HepG2 (cell line): ENCODE data around the gene USF2. TPM values are rescaled to one million over a fixed set of nuclear protein-coding genes. Genes with fewer than 3 reads are reported as not detected.

Experiments
- DNMT3B ChIP-seq: conservative IDR thresholded peaks from 2 replicates; pipeline ENCODE4 v1.6.1; 2016; ENCODE audit warnings: missing biosample characterization, control low read depth
- HNF4A ChIP-seq: sonication (generic); formaldehyde crosslinking; IDR thresholded peaks from 2 replicates; pipeline ENCODE4 v1.4.0; 2020; ENCODE audit warnings: missing genetic modification reagents
- MYC ChIP-seq: sonication (generic); formaldehyde crosslinking; IDR thresholded peaks from 2 replicates; pipeline ENCODE4 v1.9.0; 2021; ENCODE audit warnings: missing genetic modification reagents, borderline replicate concordance
- RAD21 ChIP-seq: fragments of 450-650 bp; formaldehyde crosslinking; IDR thresholded peaks from 2 replicates; pipeline ENCODE4 v1.5.0; 2020; ENCODE audit warnings: mild to moderate bottlenecking
- REL ChIP-seq: sonication (generic); formaldehyde crosslinking; conservative IDR thresholded peaks from 2 replicates; pipeline ENCODE4 v1.8.0; 2022; ENCODE audit warnings: mild to moderate bottlenecking, missing genetic modification reagents, moderate library complexity
- SMC3 ChIP-seq: IDR thresholded peaks from 2 replicates; pipeline ENCODE4 v1.6.1; 2011; ENCODE audit warnings: low read length, improper control_type of control experiment
- TP53 ChIP-seq: sonication (generic); formaldehyde crosslinking; conservative IDR thresholded peaks from 2 replicates; pipeline ENCODE4 v1.4.0; 2020; ENCODE audit warnings: missing genetic modification reagents
- ZNF343 ChIP-seq: sonication (generic); formaldehyde crosslinking; IDR thresholded peaks from 2 replicates; pipeline ENCODE4 v1.4.0; 2020; ENCODE audit warnings: mild to moderate bottlenecking, missing genetic modification reagents
- ZNF768 ChIP-seq: sonication (generic); formaldehyde crosslinking; IDR thresholded peaks from 2 replicates; pipeline ENCODE4 v1.4.0; 2020; ENCODE audit warnings: missing genetic modification reagents
- polyA plus RNA-seq, 8 experiments: library from polyadenylated mRNA; depleted of rRNA in 3 of 8; stranded (reverse) in 7 of 8; unstranded in 1 of 8; fragments of >200 nt; fragmentation: Illumina TruSeq in 4 of 8; extraction: Trizol in 4 of 8; gene quantifications; 2 replicates each; pipeline versions ENCODE4 v1.2.1 to v1.2.3, GENCODE V29; 2011 to 2016; ENCODE audit warnings: low read depth in 4 of 8, missing spikeins in 1 of 8, mixed read lengths in 1 of 8; ENCODE audit not compliant: insufficient read depth in 1 of 8
- total RNA-seq, 5 experiments: library from RNA; depleted of rRNA; stranded (reverse); fragments of >200 nt; fragmentation: Illumina TruSeq; extraction: Trizol; gene quantifications; 2 replicates each; pipeline ENCODE4 v1.2.3, GENCODE V29; 2016; ENCODE audit warnings: low read depth in 1 of 5
- TF ChIP-seq, protein P1 (sequence below): IDR thresholded peaks from 2 replicates; pipeline ENCODE4 v1.6.1; 2018; ENCODE audit warnings: missing genetic modification reagents
- TF ChIP-seq, protein P2 (sequence below): sonication (generic); formaldehyde crosslinking; IDR thresholded peaks from 2 replicates; pipeline ENCODE4 v1.4.0; 2020; ENCODE audit warnings: missing genetic modification reagents, low read depth, mild to moderate bottlenecking, borderline replicate concordance
- TF ChIP-seq, protein P3 (sequence below): conservative IDR thresholded peaks from 2 replicates; pipeline ENCODE4 v1.6.1; 2018; ENCODE audit warnings: missing genetic modification reagents
- TF ChIP-seq, protein P4 (sequence below): sonication (generic); formaldehyde crosslinking; IDR thresholded peaks from 2 replicates; pipeline ENCODE4 v1.5.1; 2020; ENCODE audit warnings: mild to moderate bottlenecking, missing genetic modification reagents, moderate library complexity
- TF ChIP-seq, protein P5 (sequence below): sonication (generic); formaldehyde crosslinking; IDR thresholded peaks from 2 replicates; pipeline ENCODE4 v1.5.0; 2020; ENCODE audit warnings: mild to moderate bottlenecking, missing genetic modification reagents
- TF ChIP-seq, protein P6 (sequence below): sonication (generic); formaldehyde crosslinking; IDR thresholded peaks from 2 replicates; pipeline ENCODE4 v1.4.0; 2020; ENCODE audit warnings: missing genetic modification reagents

The USF2 gene
- total and polyA plus RNA-seq, 2 of the 13 experiments (the other 11 are each of a cell fraction or from before 2014, with no cell fraction given), result 54.9 to 106 TPM

DNA sequence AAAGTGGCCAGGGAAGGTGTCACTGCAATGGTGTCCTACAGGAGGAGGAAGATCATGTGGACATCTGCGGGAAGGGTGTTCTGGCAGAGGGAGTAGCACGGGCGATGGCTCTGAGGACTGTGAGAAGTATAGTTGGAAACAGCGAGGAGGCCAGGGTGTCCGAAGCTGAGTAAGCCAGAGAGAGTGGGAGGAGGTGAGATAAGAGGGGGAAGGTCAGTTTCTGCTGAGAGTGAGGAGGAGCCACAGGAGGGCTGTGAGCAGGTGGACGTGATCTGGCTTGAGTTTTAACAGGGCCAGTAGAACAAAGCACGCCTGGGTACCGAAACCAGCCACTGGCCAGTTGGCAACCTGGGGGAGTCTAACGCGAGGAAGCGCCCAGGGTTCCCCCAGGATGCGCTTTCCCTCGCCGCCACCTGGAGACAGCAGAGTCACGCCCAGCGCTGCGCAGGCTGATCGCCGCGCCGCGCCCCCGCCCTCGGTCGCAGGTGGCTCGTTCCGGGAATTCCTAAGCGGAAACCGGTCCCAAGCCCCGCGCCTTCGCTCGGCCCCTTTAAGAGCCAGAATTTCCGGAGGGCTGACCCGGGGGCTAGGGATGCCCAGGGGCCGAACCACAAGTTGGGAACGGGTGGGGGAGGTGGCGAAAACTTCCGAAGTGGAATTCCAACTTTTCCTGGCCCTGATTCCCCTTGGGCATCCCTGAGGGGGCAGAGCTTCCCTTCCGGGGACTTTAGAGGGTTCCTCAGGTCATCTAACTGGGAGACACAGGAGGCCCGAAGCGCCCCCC lies 21.0 kb upstream of the USF2 start (continued):
- TF ChIP-seq RAD21 (CRISPR knock-in tag) (peak; percentile 84), SMC3 (peak; percentile 23; the same call in 1 of the 2 replicates), TP53 (CRISPR knock-in tag) (no peak), HNF4A (peak; percentile 25; the same call in 1 of the 2 replicates), ZNF343 (0 out of 2 replicates have a peak, but pooled peaks have one; percentile 0), ZNF768 (peak; percentile 49; the same call in 1 of the 2 replicates), DNMT3B (0 out of 2 replicates have a peak, but pooled peaks have one; percentile 60), MYC (peak; percentile 76; the same call in 1 of the 2 replicates), REL (CRISPR knock-in tag) (0 out of 2 replicates have a peak, but pooled peaks have one; percentile 20)
- TF ChIP-seq, protein P1, sequence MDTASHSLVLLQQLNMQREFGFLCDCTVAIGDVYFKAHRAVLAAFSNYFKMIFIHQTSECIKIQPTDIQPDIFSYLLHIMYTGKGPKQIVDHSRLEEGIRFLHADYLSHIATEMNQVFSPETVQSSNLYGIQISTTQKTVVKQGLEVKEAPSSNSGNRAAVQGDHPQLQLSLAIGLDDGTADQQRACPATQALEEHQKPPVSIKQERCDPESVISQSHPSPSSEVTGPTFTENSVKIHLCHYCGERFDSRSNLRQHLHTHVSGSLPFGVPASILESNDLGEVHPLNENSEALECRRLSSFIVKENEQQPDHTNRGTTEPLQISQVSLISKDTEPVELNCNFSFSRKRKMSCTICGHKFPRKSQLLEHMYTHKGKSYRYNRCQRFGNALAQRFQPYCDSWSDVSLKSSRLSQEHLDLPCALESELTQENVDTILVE (CRISPR knock-in tag), result peak; percentile 64
- TF ChIP-seq, protein P2, sequence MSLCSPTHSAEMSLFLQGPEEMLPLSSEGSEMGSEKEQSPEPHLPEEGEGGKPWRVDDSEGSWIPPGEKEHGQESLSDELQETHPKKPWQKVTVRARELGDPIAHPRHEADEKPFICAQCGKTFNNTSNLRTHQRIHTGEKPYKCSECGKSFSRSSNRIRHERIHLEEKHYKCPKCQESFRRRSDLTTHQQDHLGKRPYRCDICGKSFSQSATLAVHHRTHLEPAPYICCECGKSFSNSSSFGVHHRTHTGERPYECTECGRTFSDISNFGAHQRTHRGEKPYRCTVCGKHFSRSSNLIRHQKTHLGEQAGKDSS (CRISPR knock-in tag), result 0 out of 2 replicates have a peak, but pooled peaks have one; percentile 2
- TF ChIP-seq, protein P3, sequence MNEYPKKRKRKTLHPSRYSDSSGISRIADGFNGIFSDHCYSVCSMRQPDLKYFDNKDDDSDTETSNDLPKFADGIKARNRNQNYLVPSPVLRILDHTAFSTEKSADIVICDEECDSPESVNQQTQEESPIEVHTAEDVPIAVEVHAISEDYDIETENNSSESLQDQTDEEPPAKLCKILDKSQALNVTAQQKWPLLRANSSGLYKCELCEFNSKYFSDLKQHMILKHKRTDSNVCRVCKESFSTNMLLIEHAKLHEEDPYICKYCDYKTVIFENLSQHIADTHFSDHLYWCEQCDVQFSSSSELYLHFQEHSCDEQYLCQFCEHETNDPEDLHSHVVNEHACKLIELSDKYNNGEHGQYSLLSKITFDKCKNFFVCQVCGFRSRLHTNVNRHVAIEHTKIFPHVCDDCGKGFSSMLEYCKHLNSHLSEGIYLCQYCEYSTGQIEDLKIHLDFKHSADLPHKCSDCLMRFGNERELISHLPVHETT (CRISPR knock-in tag), result peak; percentile 54; the same call in 1 of the 2 replicates
- TF ChIP-seq, protein P4, sequence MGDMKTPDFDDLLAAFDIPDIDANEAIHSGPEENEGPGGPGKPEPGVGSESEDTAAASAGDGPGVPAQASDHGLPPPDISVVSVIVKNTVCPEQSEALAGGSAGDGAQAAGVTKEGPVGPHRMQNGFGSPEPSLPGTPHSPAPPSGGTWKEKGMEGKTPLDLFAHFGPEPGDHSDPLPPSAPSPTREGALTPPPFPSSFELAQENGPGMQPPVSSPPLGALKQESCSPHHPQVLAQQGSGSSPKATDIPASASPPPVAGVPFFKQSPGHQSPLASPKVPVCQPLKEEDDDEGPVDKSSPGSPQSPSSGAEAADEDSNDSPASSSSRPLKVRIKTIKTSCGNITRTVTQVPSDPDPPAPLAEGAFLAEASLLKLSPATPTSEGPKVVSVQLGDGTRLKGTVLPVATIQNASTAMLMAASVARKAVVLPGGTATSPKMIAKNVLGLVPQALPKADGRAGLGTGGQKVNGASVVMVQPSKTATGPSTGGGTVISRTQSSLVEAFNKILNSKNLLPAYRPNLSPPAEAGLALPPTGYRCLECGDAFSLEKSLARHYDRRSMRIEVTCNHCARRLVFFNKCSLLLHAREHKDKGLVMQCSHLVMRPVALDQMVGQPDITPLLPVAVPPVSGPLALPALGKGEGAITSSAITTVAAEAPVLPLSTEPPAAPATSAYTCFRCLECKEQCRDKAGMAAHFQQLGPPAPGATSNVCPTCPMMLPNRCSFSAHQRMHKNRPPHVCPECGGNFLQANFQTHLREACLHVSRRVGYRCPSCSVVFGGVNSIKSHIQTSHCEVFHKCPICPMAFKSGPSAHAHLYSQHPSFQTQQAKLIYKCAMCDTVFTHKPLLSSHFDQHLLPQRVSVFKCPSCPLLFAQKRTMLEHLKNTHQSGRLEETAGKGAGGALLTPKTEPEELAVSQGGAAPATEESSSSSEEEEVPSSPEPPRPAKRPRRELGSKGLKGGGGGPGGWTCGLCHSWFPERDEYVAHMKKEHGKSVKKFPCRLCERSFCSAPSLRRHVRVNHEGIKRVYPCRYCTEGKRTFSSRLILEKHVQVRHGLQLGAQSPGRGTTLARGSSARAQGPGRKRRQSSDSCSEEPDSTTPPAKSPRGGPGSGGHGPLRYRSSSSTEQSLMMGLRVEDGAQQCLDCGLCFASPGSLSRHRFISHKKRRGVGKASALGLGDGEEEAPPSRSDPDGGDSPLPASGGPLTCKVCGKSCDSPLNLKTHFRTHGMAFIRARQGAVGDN (CRISPR knock-in tag), result peak; percentile 69
- TF ChIP-seq, protein P5, sequence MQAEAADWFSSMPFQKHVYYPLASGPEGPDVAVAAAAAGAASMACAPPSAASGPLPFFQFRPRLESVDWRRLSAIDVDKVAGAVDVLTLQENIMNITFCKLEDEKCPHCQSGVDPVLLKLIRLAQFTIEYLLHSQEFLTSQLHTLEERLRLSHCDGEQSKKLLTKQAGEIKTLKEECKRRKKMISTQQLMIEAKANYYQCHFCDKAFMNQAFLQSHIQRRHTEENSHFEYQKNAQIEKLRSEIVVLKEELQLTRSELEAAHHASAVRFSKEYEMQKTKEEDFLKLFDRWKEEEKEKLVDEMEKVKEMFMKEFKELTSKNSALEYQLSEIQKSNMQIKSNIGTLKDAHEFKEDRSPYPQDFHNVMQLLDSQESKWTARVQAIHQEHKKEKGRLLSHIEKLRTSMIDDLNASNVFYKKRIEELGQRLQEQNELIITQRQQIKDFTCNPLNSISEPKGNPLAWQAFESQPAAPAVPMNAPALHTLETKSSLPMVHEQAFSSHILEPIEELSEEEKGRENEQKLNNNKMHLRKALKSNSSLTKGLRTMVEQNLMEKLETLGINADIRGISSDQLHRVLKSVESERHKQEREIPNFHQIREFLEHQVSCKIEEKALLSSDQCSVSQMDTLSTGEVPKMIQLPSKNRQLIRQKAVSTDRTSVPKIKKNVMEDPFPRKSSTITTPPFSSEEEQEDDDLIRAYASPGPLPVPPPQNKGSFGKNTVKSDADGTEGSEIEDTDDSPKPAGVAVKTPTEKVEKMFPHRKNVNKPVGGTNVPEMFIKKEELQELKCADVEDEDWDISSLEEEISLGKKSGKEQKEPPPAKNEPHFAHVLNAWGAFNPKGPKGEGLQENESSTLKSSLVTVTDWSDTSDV, result 0 out of 2 replicates have a peak, but pooled peaks have one; percentile 21
- TF ChIP-seq, protein P6, sequence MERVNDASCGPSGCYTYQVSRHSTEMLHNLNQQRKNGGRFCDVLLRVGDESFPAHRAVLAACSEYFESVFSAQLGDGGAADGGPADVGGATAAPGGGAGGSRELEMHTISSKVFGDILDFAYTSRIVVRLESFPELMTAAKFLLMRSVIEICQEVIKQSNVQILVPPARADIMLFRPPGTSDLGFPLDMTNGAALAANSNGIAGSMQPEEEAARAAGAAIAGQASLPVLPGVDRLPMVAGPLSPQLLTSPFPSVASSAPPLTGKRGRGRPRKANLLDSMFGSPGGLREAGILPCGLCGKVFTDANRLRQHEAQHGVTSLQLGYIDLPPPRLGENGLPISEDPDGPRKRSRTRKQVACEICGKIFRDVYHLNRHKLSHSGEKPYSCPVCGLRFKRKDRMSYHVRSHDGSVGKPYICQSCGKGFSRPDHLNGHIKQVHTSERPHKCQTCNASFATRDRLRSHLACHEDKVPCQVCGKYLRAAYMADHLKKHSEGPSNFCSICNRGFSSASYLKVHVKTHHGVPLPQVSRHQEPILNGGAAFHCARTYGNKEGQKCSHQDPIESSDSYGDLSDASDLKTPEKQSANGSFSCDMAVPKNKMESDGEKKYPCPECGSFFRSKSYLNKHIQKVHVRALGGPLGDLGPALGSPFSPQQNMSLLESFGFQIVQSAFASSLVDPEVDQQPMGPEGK (CRISPR knock-in tag), result peak; percentile 85
